ENCODE measurements around the gene CDH4. TPM values are rescaled to one million over a fixed set of nuclear protein-coding genes. Genes with fewer than 3 reads are reported as not detected.

The CDH4 gene
- total RNA-seq, 1 experiment from 2014 or later: 25.0 TPM

DNA sequence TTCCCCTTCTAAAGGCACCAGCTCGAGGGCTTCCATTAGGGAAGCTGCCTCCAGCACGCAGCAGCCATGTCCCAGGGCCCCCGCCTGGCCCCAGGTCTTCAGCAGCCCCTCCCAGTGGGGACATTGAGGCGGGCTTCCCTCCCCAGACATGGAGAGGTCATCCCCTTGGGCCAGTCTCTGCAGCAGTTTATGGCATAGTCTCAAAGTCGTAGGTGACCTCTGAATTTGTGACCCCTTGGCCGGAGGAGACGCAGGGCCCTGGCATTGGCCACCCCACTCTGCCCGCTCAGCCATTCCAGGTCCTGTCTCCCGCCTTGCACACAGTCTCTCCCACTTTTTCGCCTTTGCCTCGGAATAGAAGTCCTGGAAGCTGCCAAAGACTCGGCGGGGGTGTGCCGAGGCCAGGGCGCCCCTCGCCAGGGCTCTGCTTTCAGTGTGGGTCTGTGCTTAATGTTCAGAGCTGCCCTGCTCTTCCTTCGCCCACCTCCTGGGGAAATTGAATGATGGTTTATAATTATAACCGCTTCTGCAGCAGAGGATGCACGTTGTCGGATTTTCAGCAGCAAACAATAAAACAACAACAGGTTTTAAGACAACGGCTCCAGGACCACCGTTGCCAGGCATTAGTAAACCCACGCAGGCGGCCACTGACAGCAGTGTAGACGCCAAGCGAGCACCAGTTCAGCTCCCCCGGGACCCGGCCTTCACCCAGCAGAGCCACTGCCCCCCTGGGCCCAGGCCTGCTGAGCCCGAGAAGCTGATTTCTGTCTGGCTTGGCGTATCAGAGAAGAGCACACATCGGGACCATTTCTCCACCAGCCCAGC is 626.6 kb downstream of the CDH4 start:
- DNase-seq (ENCODE audit: unreplicated experiment): no peak
- no peaks in the 10 kb centered on the region for H3K9me3 Mint-ChIP-seq (ENCODE audit: unreplicated experiment)
- H3K36me3 Mint-ChIP-seq (ENCODE audit: insufficient read depth, unreplicated experiment): no peaks in the 10 kb centered on the region
- no peak overlapping the region for H3K27ac Mint-ChIP-seq (ENCODE audit: low read depth, unreplicated experiment)
- H3K27me3 Mint-ChIP-seq (ENCODE audit: insufficient read depth, unreplicated experiment): no peaks in the 10 kb centered on the region
- no peaks in the 10 kb centered on the region for H3K4me1 Mint-ChIP-seq (ENCODE audit: insufficient read depth, unreplicated experiment)
- no peak overlapping the region for H3K4me3 Mint-ChIP-seq (ENCODE audit: unreplicated experiment)
- ChIA-PET POLR2A (interaction anchor here (0.6 kb wide), 1 partner anchor 971 kb away, joined by 3 read pairs; no protein-coding TSS in a partner anchor), CTCF (interaction anchor here (0.6 to 1.1 kb wide), 3 partner anchors 9 to 1440 kb away, joined by 3 to 6 read pairs (median 3); no protein-coding TSS in a partner anchor)
- intact Hi-C loops (cut with micrococcal nuclease): no loop called here
- BruUV-seq (replicated peaks): no TSS peak
- TF ChIP-seq, protein P1, sequence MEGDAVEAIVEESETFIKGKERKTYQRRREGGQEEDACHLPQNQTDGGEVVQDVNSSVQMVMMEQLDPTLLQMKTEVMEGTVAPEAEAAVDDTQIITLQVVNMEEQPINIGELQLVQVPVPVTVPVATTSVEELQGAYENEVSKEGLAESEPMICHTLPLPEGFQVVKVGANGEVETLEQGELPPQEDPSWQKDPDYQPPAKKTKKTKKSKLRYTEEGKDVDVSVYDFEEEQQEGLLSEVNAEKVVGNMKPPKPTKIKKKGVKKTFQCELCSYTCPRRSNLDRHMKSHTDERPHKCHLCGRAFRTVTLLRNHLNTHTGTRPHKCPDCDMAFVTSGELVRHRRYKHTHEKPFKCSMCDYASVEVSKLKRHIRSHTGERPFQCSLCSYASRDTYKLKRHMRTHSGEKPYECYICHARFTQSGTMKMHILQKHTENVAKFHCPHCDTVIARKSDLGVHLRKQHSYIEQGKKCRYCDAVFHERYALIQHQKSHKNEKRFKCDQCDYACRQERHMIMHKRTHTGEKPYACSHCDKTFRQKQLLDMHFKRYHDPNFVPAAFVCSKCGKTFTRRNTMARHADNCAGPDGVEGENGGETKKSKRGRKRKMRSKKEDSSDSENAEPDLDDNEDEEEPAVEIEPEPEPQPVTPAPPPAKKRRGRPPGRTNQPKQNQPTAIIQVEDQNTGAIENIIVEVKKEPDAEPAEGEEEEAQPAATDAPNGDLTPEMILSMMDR (IDR thresholded peaks at IDR 0.05; ENCODE audit: unreplicated experiment): no peak

DNA sequence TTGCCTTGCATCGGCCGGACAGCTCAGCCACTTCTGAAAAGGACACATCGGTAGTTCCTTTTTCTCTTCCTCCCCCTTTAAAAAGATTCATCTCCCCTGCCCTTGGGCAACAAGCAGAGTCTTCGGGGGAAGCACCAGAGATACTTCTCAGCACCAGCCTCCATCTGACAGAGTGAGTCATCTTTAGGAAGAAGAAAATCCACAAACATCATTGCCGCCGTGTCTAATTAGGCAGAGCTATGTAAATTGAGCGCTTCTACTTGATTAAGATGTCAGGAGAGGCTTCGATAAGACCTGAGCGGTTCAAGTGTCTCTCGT is 627.2 kb downstream of the CDH4 start:
- no TSS peak for BruUV-seq (replicated peaks)
- no peaks in the 10 kb centered on the region for H3K36me3 Mint-ChIP-seq (ENCODE audit: insufficient read depth, unreplicated experiment)
- ChIA-PET POLR2A (no interaction called here), CTCF (interaction anchor here (0.6 kb wide), 1 partner anchor 1440 kb away, joined by 3 read pairs; no protein-coding TSS in a partner anchor)
- intact Hi-C loops (cut with micrococcal nuclease): no loop called here
- no peak overlapping the region for H3K27ac Mint-ChIP-seq (ENCODE audit: low read depth, unreplicated experiment)
- H3K27me3 Mint-ChIP-seq (ENCODE audit: insufficient read depth, unreplicated experiment): no peaks in the 10 kb centered on the region
- DNase-seq (ENCODE audit: unreplicated experiment): no peak
- no peaks in the 10 kb centered on the region for H3K9me3 Mint-ChIP-seq (ENCODE audit: unreplicated experiment)
- H3K4me3 Mint-ChIP-seq (ENCODE audit: unreplicated experiment): no peak overlapping the region
- TF ChIP-seq, protein P1 (IDR thresholded peaks at IDR 0.05; ENCODE audit: unreplicated experiment): no peak
- H3K4me1 Mint-ChIP-seq (ENCODE audit: insufficient read depth, unreplicated experiment): no peaks in the 10 kb centered on the region

DNA sequence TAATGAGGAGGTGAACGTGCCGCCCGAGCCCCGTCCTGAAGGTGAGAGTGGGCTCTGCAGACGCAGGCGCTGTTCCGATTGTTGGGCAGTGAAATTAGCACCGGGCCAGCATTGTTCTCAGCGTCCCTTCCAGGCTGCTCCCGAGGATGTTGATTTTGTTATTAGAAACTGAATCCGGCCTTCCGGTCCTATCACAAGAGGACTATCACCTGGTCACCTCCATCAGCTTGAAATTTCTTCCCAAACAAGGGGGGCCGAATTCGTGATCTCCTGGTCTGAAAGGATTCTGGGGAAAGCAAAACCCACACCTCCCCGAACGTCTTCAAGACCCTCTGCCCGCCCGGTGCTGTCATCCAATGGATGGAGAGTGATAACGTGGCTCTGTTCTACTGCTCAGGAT is 627.6 kb downstream of the CDH4 start:
- no TSS peak for BruUV-seq (replicated peaks)
- H3K4me1 Mint-ChIP-seq (ENCODE audit: insufficient read depth, unreplicated experiment): no peaks in the 10 kb centered on the region
- H3K4me3 Mint-ChIP-seq (ENCODE audit: unreplicated experiment): no peak overlapping the region
- H3K9me3 Mint-ChIP-seq (ENCODE audit: unreplicated experiment): no peaks in the 10 kb centered on the region
- intact Hi-C loops (cut with micrococcal nuclease): loop anchor here (10.0 kb wide), 1 partner anchor 1025 kb away; no protein-coding TSS in a partner anchor
- no peak for DNase-seq (ENCODE audit: unreplicated experiment)
- no peaks in the 10 kb centered on the region for H3K36me3 Mint-ChIP-seq (ENCODE audit: insufficient read depth, unreplicated experiment)
- ChIA-PET POLR2A (no interaction called here), CTCF (no interaction called here)
- H3K27ac Mint-ChIP-seq (ENCODE audit: low read depth, unreplicated experiment): no peak overlapping the region
- no peaks in the 10 kb centered on the region for H3K27me3 Mint-ChIP-seq (ENCODE audit: insufficient read depth, unreplicated experiment)
- TF ChIP-seq, protein P1 (IDR thresholded peaks at IDR 0.05; ENCODE audit: unreplicated experiment): no peak

DNA sequence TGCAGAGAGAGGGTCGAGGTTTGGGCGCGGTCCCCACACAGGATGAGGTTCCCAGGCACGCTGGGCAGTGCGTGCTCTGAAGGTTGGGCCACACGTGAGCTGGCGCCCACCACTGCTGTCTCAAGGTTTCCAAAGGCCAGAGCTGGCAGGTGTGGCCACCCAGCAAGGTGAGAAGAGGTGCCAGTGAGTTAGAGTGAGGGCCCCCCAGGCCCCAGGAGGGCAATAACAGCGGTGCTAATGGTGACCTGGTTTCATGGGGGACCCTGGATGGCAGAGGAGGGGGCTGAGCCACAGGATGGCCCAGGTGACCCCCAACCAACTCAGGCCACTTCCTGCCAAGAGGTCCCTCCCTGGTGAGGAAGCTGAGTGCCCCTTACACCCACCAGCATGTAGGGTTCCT is 628.6 kb downstream of the CDH4 start:
- no peaks in the 10 kb centered on the region for H3K9me3 Mint-ChIP-seq (ENCODE audit: unreplicated experiment)
- no TSS peak for BruUV-seq (replicated peaks)
- ChIA-PET CTCF (interaction anchor here (0.5 to 0.8 kb wide), 3 partner anchors 291 to 797 kb away, joined by 3 to 5 read pairs (median 3); no protein-coding TSS in a partner anchor), POLR2A (no interaction called here)
- H3K27me3 Mint-ChIP-seq (ENCODE audit: insufficient read depth, unreplicated experiment): no peaks in the 10 kb centered on the region
- H3K27ac Mint-ChIP-seq (ENCODE audit: low read depth, unreplicated experiment): no peak overlapping the region
- no peaks in the 10 kb centered on the region for H3K4me1 Mint-ChIP-seq (ENCODE audit: insufficient read depth, unreplicated experiment)
- intact Hi-C loops (cut with micrococcal nuclease): loop anchor here (10.0 kb wide), 1 partner anchor 1026 kb away; no protein-coding TSS in a partner anchor
- H3K4me3 Mint-ChIP-seq (ENCODE audit: unreplicated experiment): no peak overlapping the region
- no peak for DNase-seq (ENCODE audit: unreplicated experiment)
- H3K36me3 Mint-ChIP-seq (ENCODE audit: insufficient read depth, unreplicated experiment): no peaks in the 10 kb centered on the region
- TF ChIP-seq, protein P1 (IDR thresholded peaks at IDR 0.05; ENCODE audit: unreplicated experiment): no peak

All from MCF 10A (cell line).